Urothelium cell line (cell line): ENCODE data around the gene PDE4C.

Experiments
- DNase-seq: peaks from one replicate; pipeline ENCODE4 v3.0.0; 2011; ENCODE audit warnings: low spot score, mixed read lengths
- FAIRE-seq: peaks from 2 replicates; lab custom pipeline; 2011; peaks lifted over from hg19 to GRCh38; lab: Jason Lieb, UNC

Gene PDE4C

GRCh38 chr19:18254546-18255503 lies 28.6 kb upstream of the PDE4C start:
- DNase-seq: no peak

GRCh38 chr19:18253716-18254115 lies 27.5 kb upstream of the PDE4C start:
- no peak for FAIRE-seq
- no peak for DNase-seq

More at GRCh38 chr19:18254546-18255503, 28.6 kb upstream of the PDE4C start:
- no peak for FAIRE-seq

- DNase-seq (no peak), FAIRE-seq (no peak)
Observed at GRCh38 chr19:18253130-18253529, 26.9 kb upstream of the PDE4C start.

GRCh38 chr19:18252370-18252717 lies 26.1 kb upstream of the PDE4C start:
- DNase-seq: no peak

GRCh38 chr19:18251587-18252369 lies 25.5 kb upstream of the PDE4C start:
- DNase-seq (peak; percentile 64), FAIRE-seq (no peak)

More at GRCh38 chr19:18252370-18252717, 26.1 kb upstream of the PDE4C start:
- no peak for FAIRE-seq

- DNase-seq (no peak), FAIRE-seq (no peak)
Observed at GRCh38 chr19:18249834-18250233, 23.6 kb upstream of the PDE4C start.

GRCh38 chr19:18245297-18245696 lies 19.1 kb upstream of the PDE4C start:
- DNase-seq (no peak), FAIRE-seq (no peak)

GRCh38 chr19:18239303-18239702 lies 13.1 kb upstream of the PDE4C start:
- no peak for DNase-seq
- FAIRE-seq: no peak

GRCh38 chr19:18234194-18234593 lies 8.0 kb upstream of the PDE4C start:
- no peak for DNase-seq
- no peak for FAIRE-seq

- no peak for FAIRE-seq
- peak; percentile 74 for DNase-seq
Observed at GRCh38 chr19:18233224-18233825, 7.1 kb upstream of the PDE4C start.

- FAIRE-seq: no peak
- no peak for DNase-seq
Observed at GRCh38 chr19:18232540-18233223, 6.4 kb upstream of the PDE4C start.

GRCh38 chr19:18231775-18232174 lies 5.5 kb upstream of the PDE4C start:
- FAIRE-seq (no peak), DNase-seq (no peak)

GRCh38 chr19:18230941-18231734 lies 4.9 kb upstream of the PDE4C start:
- FAIRE-seq (no peak), DNase-seq (no peak)

GRCh38 chr19:18229915-18230314 lies 3.7 kb upstream of the PDE4C start:
- no peak for DNase-seq
- no peak for FAIRE-seq

- FAIRE-seq: no peak
- no peak for DNase-seq
Observed at GRCh38 chr19:18229474-18229873, 3.2 kb upstream of the PDE4C start.

- FAIRE-seq (no peak), DNase-seq (no peak)
Observed at GRCh38 chr19:18227781-18228271, 1.6 kb upstream of the PDE4C start.

- FAIRE-seq: no peak
- DNase-seq: no peak
Observed at GRCh38 chr19:18226956-18227780, 930 bp upstream of the PDE4C start.

- DNase-seq (no peak), FAIRE-seq (no peak)
Observed at GRCh38 chr19:18225355-18225701, 910 bp downstream of the PDE4C start.
